Body of pancreas (tissue), 4 donors: ENCODE results near the gene NT5M. TPM values are rescaled to one million over a fixed set of nuclear protein-coding genes. Genes with fewer than 3 reads are reported as not detected.

Source experiments
- ATAC-seq: fragments of 150-250 bp; one replicate; pipeline ENCODE4 v1.9.1; 2016
- DNase-seq, 4 donors: peaks; one replicate each; pipeline ENCODE4 v3.0.0-alpha.2; 2019
- H3K27ac ChIP-seq, 4 donors: fragments of 200-600 bp; sonication (generic); 1 replicate in 3 of 4; 2 replicates in 1 of 4; pipeline versions ENCODE4 v1.5.1 to v1.6.1; 2016 to 2019; ENCODE audit warnings: mild to moderate bottlenecking in 1 of 4, mixed read lengths in 1 of 4, moderate library complexity in 1 of 4
- H3K27me3 ChIP-seq, 2 donors: fragments of 200-600 bp; sonication (generic); one replicate each; pipeline ENCODE4 v1.6.0; 2016; ENCODE audit warnings: mild to moderate bottlenecking in 1 of 2
- H3K36me3 ChIP-seq, 2 donors: fragments of 200-600 bp; sonication (generic); replicated peaks in 1 of 2; 2 replicates each; pipeline ENCODE4 v1.5.1; 2016; ENCODE audit warnings: low read depth in 2 of 2; ENCODE audit not compliant: insufficient read depth in 1 of 2
- H3K4me1 ChIP-seq: fragments of 200-600 bp; sonication (generic); one replicate; pipeline ENCODE4 v1.6.0; 2016
- H3K4me3 ChIP-seq, 2 donors: fragments of 200-600 bp; sonication (generic); 1 replicate in 1 of 2; 2 replicates in 1 of 2; pipeline ENCODE4 v1.5.1; 2016 to 2019
- H3K9me3 ChIP-seq, 3 donors: fragments of 200-600 bp; sonication (generic); 1 replicate in 2 of 3; 2 replicates in 1 of 3; pipeline ENCODE4 v1.5.1; 2016
- POLR2A ChIP-seq, 3 donors: fragments of 450-650 bp; IDR thresholded peaks; one replicate each; pipeline ENCODE4 v1.6.1; 2016; ENCODE audit warnings: antibody characterized with exemption in 3 of 3, mild to moderate bottlenecking in 2 of 3
- WGBS, 2 donors: methylation state at CpG; one replicate each; pipeline ENCODE4 v1.1.5; 2017; 5-methylcytosine and 5-hydroxymethylcytosine counted together
- intact Hi-C: fragments of 100-400 bp; cut with DNase I; formaldehyde crosslinking; loops from one replicate; pipeline ENCODE4 v1.15.1; 2023
- total RNA-seq, 2 donors: library from RNA; depleted of rRNA; stranded (reverse); fragments of >200 nt; gene quantifications; one replicate each; pipeline ENCODE4 v1.1.0, GENCODE V29; 2016
- TF ChIP-seq, protein P1 (sequence below), 7 experiments: fragments of 450-650 bp in 4 of 7; fragments of 200-600 bp in 3 of 7; sonication (generic) in 3 of 7; IDR thresholded peaks; one replicate each; pipeline ENCODE4 v1.5.1; 2016 to 2019; ENCODE audit warnings: antibody characterized with exemption in 7 of 7

The NT5M gene
- total RNA-seq, 2 donors from 2014 or later, result 1.0 to 1.3 TPM

GRCh38 chr17:17359271-17359670 lies 56.1 kb downstream of the NT5M start:
- no peaks in the 10 kb centered on the region for H3K9me3 ChIP-seq
- ATAC-seq (no peak), DNase-seq (no peak)
- TF ChIP-seq, protein P1, sequence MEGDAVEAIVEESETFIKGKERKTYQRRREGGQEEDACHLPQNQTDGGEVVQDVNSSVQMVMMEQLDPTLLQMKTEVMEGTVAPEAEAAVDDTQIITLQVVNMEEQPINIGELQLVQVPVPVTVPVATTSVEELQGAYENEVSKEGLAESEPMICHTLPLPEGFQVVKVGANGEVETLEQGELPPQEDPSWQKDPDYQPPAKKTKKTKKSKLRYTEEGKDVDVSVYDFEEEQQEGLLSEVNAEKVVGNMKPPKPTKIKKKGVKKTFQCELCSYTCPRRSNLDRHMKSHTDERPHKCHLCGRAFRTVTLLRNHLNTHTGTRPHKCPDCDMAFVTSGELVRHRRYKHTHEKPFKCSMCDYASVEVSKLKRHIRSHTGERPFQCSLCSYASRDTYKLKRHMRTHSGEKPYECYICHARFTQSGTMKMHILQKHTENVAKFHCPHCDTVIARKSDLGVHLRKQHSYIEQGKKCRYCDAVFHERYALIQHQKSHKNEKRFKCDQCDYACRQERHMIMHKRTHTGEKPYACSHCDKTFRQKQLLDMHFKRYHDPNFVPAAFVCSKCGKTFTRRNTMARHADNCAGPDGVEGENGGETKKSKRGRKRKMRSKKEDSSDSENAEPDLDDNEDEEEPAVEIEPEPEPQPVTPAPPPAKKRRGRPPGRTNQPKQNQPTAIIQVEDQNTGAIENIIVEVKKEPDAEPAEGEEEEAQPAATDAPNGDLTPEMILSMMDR (IDR thresholded peaks at IDR 0.05), result no peak
- TF ChIP-seq POLR2A (IDR thresholded peaks at IDR 0.05), result no peak
- H3K27ac ChIP-seq, result no peak overlapping the region
- intact Hi-C loops, result no loop called here
- H3K36me3 ChIP-seq, result no peaks in the 10 kb centered on the region
- H3K4me1 ChIP-seq, result peaks cover 5% of the 10 kb centered on the region
- no peaks in the 10 kb centered on the region for H3K27me3 ChIP-seq
- 58 to 84% methylated on average over 2 of the region's 2 CpGs for WGBS, 2 donors
- no peak overlapping the region for H3K4me3 ChIP-seq

- intact Hi-C loops, result loop anchor here (5.0 kb wide), 1 partner anchor 132 kb away; no protein-coding TSS in a partner anchor
- TF ChIP-seq, protein P1 (IDR thresholded peaks at IDR 0.05), result no peak
- TF ChIP-seq POLR2A (IDR thresholded peaks at IDR 0.05), result no peak
Observed at GRCh38 chr17:17360087-17360730, 57.0 kb downstream of the NT5M start.

DNA sequence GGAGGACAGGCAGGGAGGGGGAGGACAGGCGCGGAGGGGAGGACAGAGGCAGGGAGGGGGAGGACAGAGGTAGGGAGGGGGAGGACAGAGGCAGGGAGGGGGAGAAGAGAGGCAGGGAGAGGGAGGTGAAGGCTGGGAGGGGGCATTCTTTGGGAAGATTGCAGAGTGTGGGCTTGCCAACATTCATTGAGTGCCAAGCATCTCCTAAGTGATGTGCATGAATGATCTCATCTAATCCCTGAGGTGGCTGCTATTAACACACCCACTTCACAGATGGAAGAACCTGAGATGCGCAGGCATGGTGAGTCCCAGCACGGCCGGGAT lies 58.3 kb downstream of the NT5M start:
- TF ChIP-seq POLR2A (IDR thresholded peaks at IDR 0.05), result no peak
- TF ChIP-seq, protein P1 (IDR thresholded peaks at IDR 0.05), result no peak
- Histone ChIP-seq H3K27ac (no peak overlapping the region), H3K4me1 (peaks cover 5% of the 10 kb centered on the region), H3K27me3 (no peaks in the 10 kb centered on the region), H3K36me3 (no peaks in the 10 kb centered on the region), H3K4me3 (no peak overlapping the region), H3K9me3 (no peaks in the 10 kb centered on the region)
- WGBS, 2 donors, result 79 to 88% methylated on average over 5 of the region's 5 CpGs
- intact Hi-C loops, result loop anchor here (5.0 kb wide), 1 partner anchor 131 kb away; no protein-coding TSS in a partner anchor
- DNase-seq, result no peak
- no peak for ATAC-seq

More at GRCh38 chr17:17360087-17360730, 57.0 kb downstream of the NT5M start:
- 91 to 100% methylated on average over 1 of the region's 1 CpG for WGBS, 2 donors
- Histone ChIP-seq H3K36me3 (no peaks in the 10 kb centered on the region), H3K27me3 (no peaks in the 10 kb centered on the region), H3K9me3 (no peaks in the 10 kb centered on the region), H3K4me3 (no peak overlapping the region), H3K27ac (no peak overlapping the region), H3K4me1 (peaks cover 5% of the 10 kb centered on the region)
- DNase-seq (no peak), ATAC-seq (no peak)

DNA sequence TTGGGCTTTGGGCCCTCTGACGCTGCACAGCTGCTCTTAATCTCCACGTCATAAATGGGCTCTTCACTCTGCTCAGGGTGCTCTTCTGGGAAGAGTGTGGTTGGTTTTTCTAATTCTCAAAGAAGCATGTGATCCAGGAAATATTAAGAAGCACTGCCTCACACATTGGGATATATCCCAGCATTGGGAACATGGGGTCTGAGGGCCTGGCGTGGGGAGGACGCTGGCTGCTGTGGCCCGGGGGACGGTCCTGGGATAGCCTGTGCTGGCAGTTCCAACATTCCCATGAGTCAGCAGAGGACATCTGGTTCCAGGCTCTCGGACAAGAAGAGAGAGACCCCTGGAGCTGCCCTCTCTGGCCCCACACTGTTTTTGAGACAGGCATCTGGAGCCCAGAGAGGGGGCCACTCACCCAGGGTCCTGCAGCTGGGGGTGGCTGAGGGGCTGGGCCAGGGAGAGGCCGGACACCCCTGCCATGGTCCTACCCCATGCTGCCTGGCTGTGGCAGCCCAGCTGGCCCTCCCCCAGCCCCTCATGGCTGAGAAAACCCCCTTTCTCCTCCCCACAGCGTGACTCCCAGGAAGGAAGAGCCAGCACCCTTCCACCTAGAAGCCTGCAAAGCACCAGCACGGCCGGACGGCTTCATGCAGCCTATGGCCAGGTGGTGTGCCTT lies 58.8 kb downstream of the NT5M start:
- H3K27me3 ChIP-seq, result no peaks in the 10 kb centered on the region
- peak overlapping the region in 1 of 4 donors; percentile 41 for H3K27ac ChIP-seq
- H3K4me3 ChIP-seq, result no peak overlapping the region
- no peaks in the 10 kb centered on the region for H3K9me3 ChIP-seq
- H3K4me1 ChIP-seq, result peaks cover 5% of the 10 kb centered on the region
- intact Hi-C loops, result loop anchor here (5.0 kb wide), 1 partner anchor 130 kb away; no protein-coding TSS in a partner anchor
- peak in 1 of 4 donors; percentile 25 for DNase-seq
- 86 to 87% methylated on average over 7 to 12 of the region's 12 CpGs for WGBS, 2 donors
- TF ChIP-seq POLR2A (IDR thresholded peaks at IDR 0.05), result no peak
- TF ChIP-seq, protein P1 (IDR thresholded peaks at IDR 0.05), result no peak
- H3K36me3 ChIP-seq, result no peaks in the 10 kb centered on the region
- peak; percentile 57 for ATAC-seq
